NCI-H226 (cell line): ENCODE results near the gene CTIF.
A peak's percentile ranks its signal among the peaks of the same experiment; 100 is the strongest.

Experiments used
- DNase-seq: peaks from one replicate; pipeline ENCODE4 v3.0.0-alpha.2; 2015

CTIF gene

DNA sequence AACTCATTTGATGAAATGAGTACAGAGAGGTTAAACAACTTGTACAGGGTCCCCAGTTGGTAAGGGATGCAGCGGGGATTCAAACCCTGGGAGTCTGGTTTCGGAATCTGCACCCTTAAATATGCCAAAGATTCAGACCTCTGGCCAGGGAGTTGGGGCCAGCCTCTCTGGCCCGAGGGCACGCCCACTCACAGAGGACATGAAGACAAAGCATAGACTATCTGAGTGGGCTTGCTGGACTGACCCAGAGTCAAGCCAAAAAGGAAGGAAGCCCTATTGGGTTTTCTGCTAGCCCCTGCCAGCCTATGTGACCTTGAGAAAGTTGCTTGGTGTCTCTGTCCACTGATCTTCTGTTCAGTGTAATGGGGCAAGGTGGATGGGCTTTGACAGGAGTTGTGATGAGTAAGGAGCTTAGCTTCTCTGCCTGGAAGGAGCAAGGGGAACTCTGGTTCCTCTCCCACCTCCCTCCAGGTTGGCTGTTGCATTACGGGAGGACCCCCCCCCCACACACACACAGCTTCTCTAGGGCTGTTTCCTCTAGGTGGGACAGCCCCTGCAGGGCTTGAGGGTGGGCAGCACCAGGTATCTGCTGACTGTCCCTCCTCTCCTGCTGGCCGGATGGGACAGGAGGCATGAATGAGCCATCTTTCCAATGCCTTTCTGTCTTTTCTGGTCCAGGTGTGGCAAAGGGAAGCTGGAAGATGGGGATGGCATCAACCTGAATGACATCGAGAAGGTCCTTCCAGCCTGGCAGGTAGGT lies 131.3 kb downstream of the CTIF start:
- DNase-seq, result no peak

GRCh38 chr18:48670751-48671560 lies 132.1 kb downstream of the CTIF start:
- no peak for DNase-seq

DNA sequence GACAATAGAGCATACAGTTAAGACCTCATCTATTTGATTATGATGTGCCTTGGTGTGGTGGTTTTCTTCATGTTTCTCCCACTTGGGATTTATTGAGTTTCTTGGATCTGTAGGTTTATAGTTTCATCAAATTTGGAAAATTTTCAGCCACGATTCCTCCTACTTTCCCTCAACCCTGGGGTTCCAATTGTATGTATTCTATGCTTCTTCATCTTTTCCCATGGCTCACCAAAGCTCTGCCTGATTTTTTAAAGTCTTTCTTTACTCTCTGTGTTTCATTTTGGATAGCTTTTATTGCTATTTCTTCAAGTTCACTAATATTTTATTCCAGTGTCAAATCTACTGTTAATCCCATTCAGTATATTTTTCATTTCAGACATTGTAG lies 132.7 kb downstream of the CTIF start:
- no peak for DNase-seq

DNA sequence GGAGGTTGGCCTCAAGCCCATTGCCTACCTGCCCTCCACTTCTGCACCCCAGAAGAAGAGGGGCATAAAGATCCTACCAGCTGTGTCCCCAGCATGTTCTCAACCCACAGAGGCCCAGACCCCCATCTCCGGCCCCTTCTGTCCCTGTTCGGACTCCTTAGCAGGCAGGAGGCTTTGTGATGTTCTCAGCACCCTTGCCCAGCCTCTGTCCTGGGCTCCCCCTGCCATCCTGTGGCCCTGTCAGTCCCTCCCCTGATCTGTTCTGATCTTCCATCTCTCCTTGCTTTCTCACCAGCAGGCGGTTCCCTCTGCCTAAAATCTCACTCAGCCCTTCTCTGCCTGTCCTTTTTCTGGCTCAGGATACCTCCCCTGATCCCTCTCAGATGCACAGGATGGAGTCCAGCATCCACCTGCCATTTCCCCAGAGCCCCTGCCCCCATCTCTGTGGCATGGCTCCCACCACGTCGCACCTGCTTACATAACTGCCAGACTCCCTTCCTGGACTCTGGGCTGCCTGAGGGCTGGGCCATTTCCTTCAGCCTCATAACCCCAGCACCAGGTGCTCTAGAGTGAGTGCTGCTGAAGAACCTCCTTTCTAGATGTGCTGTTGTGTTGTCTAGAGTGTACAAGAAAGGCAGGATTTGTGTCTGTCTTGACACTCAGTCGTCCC lies 134.0 kb downstream of the CTIF start:
- DNase-seq, result no peak

- DNase-seq, result no peak
Observed at GRCh38 chr18:48673456-48673852, 134.6 kb downstream of the CTIF start.

DNA sequence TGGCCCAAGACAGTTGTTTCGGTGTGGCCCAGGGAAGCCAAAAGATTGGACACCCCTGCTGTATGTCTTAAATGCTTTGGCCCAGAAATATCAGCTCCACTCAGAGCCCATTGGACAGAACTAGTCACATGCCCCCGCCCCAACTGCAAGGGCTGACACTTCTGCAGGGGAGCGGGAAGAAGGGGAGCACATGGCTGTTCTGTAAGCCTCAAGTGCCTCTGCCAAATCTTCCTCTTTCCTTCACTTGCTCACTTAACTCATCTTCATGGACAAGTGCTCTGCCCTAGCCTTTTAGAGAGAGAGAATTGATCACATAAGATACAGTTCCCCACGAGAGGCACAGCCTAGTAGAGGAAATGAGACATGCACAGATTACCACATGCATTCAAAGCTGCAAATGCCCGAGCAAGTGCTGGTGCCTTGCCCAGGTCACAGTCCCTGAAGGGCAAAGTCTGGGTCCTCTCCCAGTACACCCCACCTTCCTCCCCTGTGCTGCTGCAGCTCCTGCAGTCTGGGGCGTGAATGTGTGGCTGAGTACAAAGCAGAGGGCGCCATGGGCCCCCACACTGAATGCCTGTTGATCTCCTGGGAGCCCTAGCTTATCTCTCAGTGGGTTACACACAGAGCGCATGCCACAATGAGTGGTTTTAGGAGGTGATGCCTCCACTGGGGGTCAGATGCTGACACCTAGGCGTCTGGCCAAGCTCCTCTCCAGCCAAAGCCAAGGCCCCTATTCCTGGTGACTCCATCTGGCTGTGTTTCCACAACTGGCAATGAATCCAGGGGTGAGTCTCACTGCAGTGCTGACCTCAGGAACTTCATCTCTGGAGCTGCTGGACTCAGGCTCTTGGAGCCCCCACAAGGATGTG lies 135.3 kb downstream of the CTIF start:
- DNase-seq, result peak; percentile 12

DNA sequence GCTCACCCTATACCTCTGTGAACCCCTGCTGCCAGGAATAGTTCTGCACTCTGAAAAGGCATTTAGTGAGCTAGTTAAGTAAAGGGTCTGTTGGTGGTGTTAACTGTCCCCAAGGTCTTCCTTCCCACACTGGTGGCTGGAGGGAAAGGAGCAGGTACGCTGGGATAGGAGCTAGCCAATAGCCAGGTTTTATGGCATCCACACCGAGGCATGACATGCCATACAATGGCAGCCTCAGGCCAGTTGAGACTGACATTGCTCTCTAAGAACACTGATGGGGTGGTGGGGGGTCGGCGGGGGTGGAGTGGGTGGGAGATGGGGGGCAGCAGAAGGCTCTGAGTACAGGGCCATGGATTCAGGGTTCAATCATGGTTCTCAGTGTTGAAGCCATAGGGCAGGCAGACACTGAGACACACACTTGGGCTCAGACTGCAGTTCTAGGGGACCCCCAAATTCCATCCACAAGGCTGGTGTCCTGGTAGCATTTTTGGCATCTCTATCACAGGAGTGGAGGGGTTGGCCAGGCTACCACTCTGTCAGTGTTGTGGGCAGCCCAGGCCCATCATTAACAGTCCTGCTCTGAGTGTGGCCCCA lies 136.0 kb downstream of the CTIF start:
- no peak for DNase-seq

DNA sequence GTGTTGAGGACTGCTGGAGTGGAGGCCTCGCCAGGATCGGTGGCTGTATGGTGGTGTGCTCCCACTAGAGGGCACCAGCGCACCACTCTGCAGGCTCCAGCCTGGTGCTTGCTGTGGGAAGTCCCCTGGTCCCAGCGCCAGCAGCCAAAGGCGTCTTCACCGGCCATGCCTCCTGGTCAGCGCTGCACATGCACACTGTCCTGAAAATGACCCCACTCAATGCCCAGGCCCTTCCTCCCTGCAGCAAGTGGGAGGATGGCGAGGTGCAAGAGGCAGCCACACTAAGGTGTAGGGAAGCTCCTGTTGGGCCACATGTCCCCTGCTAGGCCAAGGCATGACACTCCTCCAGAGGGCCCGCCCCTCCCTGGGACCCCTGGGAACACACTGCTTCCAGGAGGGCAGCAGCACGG lies 136.5 kb downstream of the CTIF start:
- peak; percentile 50 for DNase-seq

- no peak for DNase-seq
Observed at GRCh38 chr18:48675912-48676311, 137.1 kb downstream of the CTIF start.

DNA sequence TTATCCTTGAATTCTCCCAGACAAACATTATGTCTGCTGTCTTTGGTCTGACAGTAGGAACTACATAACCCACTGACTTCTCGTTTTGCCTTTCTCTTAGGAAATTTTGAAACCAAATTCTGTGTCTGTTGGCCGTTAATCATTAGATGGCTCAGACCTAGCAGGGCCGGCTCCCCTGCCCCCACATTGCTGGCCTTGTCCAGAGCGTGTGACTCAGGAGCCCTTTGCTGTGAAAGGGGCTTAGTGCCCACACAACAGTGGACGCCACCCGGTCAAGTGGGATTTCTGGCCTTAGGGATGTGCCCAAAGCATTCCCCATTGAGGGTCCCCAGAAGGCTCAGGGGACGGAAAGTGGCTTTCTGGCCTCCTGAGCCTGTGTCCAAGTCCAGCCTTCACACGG lies 137.5 kb downstream of the CTIF start:
- no peak for DNase-seq

GRCh38 chr18:48676756-48677368 lies 138.0 kb downstream of the CTIF start:
- no peak for DNase-seq

GRCh38 chr18:48678237-48679115 lies 139.6 kb downstream of the CTIF start:
- DNase-seq, result no peak

DNA sequence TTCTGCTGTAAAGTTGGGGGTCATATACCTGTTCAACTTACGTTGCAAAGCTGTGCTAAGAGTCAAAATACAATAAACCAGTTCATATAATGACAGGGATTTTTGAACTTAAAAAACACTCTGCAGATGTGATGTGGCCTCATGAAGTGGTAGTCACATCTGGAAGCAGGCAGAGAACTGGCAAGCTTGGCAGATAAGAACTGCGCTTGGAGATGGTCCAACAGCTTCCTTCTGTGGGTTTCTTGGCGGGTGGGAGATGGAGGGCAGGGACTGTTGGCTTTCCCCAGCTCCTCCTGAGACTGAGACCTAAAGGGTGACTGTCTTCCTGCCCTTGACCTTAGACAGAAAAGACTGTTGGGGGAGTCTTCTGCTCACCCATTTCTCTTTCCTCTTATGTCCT lies 140.4 kb downstream of the CTIF start:
- DNase-seq, result no peak

GRCh38 chr18:48680339-48681250 lies 141.8 kb downstream of the CTIF start:
- no peak for DNase-seq

DNA sequence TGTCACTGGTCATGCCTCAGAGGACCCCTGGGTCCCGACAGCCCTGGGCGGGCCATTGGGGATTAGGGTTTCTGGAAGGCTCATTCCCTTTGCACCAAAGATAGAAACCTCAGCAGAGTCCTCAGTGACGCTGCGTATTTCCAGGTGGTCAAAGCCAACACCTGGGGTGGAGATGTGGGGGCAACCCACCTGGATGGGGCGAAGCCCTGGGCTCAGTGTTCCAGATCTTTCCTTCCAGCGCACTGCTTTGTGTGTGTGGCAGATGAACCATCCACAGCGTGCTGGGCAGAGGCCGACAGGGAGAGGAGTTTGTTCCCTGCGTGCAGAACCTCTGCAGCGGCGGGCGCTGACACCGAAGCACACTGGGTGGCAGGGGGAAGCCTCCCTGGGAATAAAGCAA lies 143.9 kb downstream of the CTIF start:
- DNase-seq, result no peak

- no peak for DNase-seq
Observed at GRCh38 chr18:48683197-48683596, 144.4 kb downstream of the CTIF start.

- DNase-seq, result no peak
Observed at GRCh38 chr18:48683661-48684060, 144.8 kb downstream of the CTIF start.

- DNase-seq, result no peak
Observed at GRCh38 chr18:48687346-48688042, 148.7 kb downstream of the CTIF start.

DNA sequence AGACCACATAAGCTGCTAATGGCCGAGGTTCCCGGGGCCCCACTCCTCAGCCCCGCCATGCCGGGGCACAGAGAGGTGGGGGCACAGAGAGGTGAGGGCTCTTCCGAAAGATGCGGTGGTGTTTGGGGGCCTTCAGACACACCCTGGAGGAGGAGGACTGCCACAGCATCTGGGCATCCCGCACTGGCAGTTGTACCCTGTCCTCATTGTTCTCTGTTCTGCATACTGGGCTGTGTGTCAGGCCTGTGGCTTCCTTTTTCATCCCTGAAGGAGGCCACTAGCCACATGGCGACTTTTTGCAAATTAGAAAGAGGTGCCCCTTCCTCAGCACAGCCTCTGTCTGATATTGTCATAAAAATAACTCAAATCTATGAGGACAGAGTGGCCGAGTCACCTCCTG lies 150.1 kb downstream of the CTIF start:
- no peak for DNase-seq
